Fibroblast of lung (primary cell): ENCODE results near the gene XCL2.
"Not testable (repeated sequence)": the region's sequence is repeated elsewhere in the genome, so short reads cannot be mapped to it uniquely, and the experiment has no call there.

ENCODE experiments used
- CTCF ChIP-seq, 2 donors: IDR thresholded peaks in 1 of 2; conservative IDR thresholded peaks in 1 of 2; 1 replicate in 1 of 2; 2 replicates in 1 of 2; pipeline ENCODE4 v1.5.1; 2011 to 2012; ENCODE audit warnings: low read length in 2 of 2, control low read depth in 1 of 2, inconsistent platforms in 1 of 2, low read depth in 1 of 2, mild to moderate bottlenecking in 1 of 2
- EZH2 ChIP-seq: IDR thresholded peaks from 2 replicates; pipeline ENCODE4 v1.5.1; 2012; ENCODE audit warnings: low read length, control low read depth, mild to moderate bottlenecking; ENCODE audit errors: missing control alignments

GRCh38 chr1:168580290-168580689 is 36.5 kb upstream of the XCL2 start:
- TF ChIP-seq EZH2; CTCF (conservative IDR thresholded peaks at IDR 0.05 in 1 of 2, IDR thresholded peaks at IDR 0.05 in 1 of 2; ENCODE audit: low read depth in 1 of 2, low read length in 2 of 2): not testable (repeated sequence)
